NCI-H82 treated with DMSO at 0.1 percent for 48 hours (cell line): Measurements from ENCODE around the gene SYTL3.
A peak's percentile ranks its signal among the peaks of the same experiment; 100 is the strongest.
"Not testable (repeated sequence)": the region's sequence is repeated elsewhere in the genome, so short reads cannot be mapped to it uniquely, and the experiment has no call there.

Experiments used
- DNase-seq: peaks from one replicate; lab custom pipeline; 2025; ENCODE audit not compliant: unreplicated experiment; lab: John Stamatoyannopoulos, UW

Gene SYTL3

DNA sequence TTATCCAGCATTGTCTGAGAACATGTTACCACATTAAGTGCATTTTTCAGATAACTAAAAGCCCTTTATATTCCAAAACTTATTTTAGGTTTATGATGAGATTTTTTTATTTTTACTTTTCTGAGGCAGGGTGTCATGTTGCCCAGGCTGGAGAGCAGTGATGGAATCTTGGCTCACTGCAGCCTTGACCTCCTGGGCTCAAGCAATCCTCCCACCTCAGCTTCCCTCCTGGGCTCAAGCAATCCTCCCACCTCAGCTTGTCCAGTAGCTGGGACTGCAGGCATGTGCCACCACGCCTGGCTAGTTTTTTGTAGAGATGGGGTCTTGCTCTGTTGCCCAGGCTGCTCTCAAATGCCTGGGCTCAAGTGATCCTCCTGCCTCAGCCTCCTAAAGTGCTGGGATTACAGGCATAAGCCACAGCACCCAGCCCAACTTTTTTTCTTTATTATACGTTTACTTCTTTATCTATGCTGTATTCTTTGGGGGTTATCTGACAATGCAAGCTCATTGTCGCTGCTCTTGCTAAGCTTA is 11.5 kb upstream of the SYTL3 start:
- no peak for DNase-seq

DNA sequence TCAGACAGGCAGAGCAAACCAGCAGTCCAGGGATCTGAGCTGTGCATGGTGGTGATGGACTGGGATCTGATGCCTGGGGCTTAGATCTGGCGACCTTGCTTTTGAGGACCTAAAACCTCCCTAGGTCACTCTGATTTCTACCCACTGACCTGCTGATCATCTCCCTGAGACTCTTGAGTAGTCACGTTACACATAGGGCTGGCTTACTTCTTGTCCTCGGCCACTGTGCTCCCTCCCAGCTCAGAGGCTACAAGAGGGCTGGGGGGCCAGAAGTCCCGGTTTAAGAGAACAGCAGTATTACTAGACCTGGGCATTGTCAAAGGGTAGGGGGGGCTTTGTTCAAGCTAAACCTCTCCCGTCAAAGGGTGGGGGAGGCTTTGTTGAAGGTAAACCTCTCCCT is 10.8 kb upstream of the SYTL3 start:
- DNase-seq: no peak

DNA sequence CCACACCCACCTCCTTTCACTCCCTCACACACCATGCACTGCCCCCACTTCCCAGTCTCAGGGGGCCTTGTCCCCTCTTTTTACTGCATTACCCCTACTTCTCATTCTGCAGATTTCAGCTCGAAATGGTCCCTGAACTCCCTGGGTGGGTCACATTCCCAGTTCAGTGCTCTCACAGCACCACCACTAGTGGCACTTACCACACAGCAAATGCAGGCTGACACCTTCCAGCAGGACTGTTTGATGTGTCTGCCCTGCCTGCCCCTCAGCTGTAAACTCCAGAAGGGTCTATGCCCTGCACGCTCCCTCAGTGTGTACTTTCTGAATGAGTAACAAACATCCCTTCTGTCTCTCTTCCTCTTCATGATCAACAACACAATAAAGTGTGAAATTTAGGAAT is 9.3 kb upstream of the SYTL3 start:
- no peak for DNase-seq

DNA sequence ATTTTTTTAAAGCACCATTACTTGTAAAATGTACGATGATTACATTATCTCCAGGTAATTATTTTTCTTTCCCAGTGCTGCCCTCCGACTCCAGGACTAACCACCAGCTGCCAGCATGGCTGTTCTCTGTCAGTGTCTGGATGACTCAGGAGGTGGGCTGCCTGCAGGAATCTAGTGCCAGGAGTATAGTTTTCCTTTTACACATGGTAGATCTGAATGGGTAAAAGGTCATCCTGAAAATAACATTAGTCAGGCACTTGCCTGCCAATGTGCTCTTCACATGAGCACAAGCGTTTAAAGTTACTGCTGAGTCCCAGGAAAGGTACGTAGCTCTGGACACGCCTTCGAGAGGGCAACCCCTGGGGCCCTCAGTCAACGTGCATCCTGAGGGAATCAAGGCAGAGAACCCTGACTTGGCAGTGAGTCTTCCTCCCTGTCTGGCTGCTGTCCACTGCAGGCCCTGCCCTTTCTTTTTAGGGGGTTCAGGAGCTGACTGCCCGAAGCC is 7.7 kb upstream of the SYTL3 start:
- peak; percentile 84 for DNase-seq

DNA sequence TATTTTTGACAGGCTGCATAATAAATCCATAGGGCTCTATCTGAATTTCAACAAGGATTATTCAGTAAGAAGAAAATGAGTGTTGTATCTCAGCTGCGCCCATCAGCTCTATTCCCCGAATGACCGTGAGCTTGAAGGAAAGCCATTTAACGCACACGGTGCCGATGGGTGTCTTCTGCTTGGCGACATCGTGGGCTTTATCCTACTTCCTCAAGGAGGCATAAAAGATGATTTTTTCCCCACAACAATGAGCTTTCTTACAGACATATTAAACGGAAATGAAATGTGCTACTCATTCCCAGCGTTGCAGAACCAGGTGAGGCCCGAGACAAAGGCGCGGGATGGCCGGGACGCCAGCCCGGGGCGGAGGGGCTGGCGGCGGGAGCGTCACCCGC is 6.0 kb upstream of the SYTL3 start:
- no peak for DNase-seq

DNA sequence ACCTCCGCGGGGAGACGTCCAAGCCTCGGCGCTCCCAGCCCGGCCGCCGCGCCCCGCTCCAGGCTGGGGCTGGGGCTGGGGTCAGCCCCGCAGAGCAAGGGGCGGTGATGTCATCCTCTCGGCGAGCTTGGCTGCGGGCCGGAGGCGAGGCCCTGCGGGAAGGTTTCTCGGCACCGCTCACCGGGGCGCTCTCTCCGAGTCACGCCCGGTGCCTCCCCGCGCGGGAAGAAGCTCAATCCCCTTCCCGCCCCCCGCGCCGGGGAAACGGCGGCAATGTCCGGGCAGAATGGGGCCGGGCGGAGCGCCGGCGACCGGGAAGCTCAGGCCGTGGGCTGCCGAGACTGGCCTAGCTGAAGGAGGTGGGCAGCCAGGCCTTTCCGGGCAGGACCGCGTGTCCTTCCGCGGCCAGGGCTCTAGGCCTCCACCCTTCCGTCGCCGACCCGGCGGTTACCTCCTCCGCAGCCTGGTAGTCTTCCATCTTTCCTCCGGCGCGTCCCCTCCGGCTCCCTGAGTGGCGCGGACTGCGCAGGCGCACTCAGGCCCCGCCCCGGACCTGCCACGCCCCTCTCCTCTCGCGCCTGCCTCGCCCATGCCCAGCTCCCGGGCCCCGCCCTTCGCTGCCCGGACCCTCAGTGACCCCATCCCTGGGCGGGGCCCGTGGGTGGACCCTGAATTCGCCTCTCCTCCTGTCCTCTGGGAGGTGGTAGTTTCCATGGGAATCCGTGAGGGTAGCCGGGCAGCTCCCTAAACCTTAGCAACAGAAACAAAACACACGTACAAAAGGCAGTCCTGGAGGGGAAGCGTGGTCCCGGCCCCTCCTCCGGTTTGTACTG is 5.4 kb upstream of the SYTL3 start, which contains the start of gene DYNLT1:
DYNLT1 (minus strand) TSS at position 513 of the 833 bp plus-strand sequence; CDS start at position 478, 35 bp downstream.
- peak; percentile 84 for DNase-seq

DNA sequence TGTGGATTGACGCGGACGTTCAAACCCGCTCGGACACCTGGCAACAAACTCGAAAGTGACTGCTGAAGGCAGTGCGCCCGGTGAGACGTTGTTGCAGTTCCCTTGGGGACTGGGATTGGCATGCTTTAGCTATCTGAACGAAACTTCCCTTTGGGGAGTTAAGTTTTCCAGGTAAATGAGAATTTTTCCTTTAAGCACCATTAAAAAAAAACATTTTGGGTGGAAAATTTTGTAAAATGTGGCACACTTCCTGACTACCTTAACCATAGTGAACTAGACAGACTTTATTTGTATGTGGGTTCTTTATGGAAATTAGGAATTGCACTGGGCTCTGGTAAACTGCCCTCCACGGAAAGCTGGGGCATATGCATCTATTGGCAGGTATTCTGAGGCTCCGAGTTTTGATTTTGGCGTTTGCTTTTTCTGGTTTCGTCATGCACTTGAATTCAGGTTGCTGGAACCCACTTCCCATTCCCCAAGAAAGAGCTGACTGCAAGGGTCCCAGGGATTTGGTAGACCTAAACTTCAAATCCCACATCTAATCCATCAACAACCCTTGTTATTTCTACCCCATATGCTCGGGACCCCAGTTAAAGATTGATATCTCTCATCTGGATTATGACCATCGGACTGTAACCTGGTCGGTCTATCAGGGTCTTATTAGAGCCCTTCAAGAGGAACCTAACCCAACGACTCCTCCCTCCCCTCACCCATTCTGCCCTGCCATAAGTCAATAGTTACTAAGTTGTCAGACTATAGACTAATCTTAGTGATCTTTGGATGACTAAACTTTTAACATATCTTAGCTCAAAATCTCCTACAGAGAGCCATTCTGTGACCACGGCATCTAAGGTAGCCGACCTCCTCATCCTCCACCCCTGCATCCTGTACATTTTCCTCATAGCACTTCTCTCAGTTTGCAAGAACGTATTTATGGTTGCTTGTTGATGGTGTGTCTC is 4.5 kb upstream of the SYTL3 start:
- no peak for DNase-seq

DNA sequence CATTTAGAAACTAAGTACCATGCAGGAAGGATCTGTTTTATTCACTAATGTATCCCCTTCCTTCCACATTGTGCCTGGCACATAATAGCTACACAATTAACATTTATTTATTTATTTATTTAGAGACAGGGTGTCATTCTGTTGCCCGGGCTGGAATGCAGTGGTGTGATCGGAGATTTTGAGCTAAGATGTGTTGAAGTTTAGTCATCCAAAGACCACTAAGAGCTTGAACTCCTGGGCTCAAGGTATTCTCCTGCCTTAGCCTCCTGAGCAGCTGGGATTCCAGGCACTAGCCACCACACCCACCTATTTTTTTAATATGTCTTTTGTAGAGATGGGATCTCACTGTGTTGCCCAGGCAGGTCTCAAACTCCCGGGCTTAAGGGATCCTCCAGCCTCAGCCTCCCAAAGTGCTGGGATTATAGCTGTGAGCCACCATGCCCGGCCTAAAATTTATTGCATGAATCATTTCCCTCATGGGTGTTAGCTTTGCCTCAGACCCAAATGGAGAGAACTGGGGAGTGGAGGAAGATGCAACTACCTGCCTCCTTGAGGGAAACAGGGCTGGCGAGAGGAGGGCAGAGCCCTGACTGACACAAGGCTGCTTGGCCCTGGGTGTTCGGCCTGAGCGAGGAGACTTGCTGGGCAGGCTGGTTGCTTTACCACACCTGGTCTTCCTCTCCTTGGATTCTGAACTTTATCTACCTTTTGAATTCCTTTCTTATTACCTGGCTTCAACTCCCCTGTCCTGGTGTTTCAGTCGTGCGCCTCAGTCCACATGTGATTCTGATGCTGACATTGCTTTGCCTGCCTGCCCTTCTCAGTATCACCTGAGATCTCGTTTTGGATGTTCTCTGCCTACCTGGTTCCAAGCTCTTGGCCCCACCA is 3.6 kb upstream of the SYTL3 start:
- no peak for DNase-seq

DNA sequence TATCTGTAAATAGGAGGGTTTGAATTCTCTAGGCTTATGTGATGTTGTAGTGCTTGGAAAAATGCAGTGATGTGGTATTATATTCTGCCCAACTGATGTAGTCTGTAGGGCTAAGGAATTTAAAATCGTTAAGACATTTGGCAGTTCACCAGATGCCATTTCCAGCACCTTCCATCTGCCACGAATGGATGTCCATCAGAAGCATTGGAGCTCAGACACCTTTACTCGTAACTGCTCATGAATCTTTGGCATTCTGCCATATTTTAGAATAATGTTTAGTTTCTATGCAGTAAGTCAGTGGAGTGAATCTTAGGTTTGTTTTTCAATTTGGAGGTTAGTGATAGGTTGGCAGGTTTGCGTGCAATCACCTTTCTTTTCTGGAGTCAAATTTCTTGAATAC is 2.4 kb upstream of the SYTL3 start:
- DNase-seq: no peak

DNA sequence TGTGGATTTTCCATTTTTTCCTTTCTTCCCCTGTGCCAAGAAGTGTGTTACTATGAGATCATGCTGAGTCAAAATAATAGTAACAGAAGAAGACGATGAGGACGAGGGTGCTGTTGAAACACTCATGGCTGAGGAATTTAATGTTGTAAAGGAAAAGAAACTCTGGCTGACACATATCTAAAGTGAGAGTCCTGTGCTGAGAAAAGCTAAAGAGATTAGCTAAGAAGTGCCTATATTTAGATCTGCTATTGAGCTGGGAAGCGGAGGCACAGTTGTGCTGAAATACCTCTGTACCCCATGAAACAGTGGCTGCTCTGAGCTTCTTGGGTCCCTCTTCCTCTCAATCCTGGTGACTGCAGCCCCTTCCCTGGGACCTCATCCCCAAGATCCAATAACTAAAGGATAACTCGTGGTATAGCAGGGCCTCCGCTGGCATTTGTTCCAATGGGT is 1.1 kb upstream of the SYTL3 start:
- no peak for DNase-seq

DNA sequence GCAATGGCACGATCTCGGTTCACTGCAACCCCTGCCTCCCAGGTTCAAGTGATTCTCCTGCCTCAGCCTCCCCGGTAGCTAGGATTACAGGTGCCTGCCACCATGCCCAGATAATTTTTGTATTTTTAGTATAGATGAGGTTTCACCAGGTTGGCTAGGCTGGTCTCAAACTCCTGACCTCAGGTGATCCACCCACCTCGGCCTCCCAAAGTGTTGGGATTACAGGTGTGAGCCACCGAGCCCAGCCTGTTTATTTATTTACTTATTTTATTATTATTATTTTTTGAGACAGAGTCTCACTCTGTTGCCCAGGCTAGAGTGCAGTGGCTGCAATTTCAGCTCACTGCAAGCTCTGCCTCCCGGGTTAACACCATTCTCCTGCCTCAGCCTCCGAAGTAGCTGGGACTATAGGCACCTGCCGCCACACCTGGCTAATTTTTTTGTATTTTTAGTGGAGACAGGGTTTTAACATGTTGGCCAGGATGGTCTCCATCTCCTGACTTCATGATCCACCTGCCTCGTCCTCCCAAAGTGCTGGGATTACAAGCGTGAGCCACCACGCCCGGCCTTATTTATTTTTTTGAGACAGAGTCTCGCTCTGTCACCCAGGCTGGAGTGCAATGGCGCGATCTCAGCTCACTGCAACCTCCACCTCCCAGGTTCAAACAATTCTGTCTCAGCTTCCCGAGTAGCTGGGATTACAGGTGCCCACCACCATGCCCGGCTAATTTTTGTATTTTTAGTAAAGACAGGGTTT is 2.3 kb downstream of the SYTL3 start:
- not testable (repeated sequence) for DNase-seq

DNA sequence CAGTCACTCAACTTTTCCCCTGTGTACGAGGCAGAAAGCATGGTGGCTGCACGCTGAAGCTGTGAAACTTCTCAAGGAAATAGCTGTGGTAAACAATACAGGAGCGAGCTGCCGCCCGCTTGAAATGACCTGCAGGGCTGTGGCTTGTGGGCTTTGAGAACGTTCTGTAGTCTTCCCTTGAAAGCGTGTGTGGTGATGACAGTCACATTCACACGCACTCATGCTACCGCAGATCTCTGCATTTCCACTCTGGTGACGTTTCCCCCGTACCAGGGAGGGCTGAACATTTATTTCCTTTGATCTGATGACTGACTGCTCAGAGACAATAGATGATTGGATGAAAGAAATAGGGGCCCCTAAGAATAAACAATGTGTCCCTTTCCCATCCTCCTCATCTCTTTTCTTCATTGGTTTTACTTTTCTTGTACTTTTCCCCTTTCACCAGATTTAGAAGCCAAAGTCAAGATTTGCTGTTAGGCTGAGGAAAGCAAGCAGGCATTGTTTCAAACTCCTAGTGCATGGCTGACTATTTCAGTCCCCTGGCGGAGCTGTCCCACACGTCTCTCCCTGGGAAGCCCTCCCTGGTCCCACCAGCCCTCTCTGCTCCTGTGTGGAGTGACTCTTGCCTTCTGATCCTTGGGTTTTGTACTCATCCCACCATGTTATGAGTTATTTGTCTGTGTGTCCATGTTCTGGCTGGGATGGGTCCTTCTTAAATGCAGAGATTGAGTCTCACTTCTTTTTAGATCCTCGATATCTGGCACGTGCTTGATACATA is 3.9 kb downstream of the SYTL3 start:
- no peak for DNase-seq

DNA sequence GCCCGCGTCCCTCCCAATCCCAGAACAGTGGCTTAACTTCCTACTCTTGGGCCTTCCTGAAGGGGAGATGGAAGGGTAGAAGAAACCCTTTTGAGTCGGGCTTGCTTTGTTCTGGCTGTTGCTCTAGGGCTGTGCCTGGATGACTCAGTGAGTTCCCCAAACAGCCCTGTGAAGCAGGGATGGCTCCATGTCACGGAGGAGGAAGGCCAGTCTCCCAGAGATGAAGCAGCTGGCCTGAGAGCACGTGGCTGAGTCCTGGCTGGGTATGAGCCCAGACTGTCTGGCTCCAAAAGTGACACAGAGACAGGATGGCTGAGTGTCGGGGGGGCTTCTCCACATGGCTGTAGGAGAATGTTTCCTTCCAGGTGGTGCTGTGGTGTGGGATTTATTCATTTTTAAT is 4.6 kb downstream of the SYTL3 start:
- no peak for DNase-seq

DNA sequence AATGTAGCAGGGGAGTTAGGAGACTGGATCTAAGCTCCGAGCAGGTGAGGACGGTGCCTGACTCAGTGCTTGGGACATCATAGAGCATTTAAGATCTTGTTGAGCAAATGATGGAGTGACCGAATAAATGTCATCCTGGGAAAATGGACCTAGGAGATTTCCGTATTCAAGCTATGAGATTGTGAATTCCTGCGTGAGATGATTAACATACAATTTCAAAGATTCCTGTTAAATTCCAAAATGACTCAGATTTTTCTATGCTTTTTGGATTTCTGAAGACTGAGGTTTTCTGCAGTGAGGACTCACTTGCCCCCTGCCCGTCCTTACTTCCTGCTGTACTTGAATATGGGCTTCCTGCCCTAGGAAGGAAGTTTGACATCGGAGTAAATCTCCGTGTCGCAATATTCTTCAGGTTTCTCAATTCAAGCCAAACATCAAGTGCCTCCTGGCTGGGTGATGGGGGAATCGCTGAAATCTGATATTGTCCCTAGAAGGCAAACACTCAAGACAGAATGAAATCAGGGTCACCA is 5.2 kb downstream of the SYTL3 start:
- DNase-seq: no peak

DNA sequence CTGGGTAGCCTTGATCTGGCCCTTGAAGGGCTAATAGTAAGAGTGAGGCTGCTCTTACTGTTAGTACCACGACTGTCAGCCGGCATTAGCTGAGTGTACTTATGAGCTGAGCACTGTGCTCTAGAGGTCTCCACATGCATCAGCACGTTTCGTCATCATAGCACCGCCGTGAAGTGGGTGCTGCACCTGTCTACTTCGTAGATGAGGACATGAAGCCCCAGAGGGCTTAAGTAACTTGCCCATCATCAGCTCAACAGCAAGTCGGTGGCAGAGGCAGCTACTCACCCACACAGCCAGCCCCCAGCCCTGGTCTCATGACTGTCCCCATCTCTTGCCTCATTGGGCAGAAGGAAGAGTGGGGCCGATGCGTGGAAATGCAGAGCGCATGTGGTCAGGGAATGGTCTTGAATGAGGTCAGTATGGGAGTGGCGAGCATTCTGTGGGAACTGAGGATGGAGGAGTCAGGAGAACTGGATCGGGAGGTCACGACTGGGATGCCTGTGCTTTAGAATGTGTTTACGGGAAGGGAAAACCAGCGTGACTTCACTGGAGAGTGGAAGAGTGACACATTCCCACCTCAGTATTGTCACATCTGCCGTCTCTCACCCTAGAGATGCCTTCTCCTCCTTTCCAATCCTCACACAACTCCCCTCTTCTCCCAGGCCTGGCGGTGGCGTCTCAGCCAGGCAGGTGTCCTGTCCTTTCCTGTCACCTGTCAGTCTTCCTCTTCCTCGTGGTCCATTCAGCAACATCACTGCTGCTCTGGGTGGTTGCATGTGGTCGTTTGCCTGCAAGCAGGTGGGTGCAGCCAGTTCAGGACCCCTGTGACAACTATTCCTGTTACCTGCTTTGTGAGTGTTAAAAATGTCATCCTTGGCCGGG is 6.0 kb downstream of the SYTL3 start:
- no peak for DNase-seq

DNA sequence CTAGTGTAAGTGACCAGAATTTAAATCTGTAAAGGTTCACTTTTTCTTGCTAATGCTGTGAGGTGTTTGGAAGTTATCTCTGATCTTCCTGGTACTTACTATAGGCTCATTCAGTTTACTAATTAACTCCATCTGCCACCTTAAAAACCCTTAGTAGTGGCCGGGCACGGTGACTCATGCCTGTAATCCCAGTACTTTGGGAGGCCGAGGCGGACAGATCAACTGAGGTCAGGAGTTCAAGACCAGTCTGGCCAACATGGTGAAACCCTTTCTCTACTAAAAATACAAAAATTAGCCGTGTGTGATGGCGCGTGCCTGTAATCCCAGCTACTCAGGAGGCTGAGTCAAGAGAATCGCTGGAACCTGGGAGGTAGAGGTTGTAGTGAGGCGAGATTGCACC is 7.1 kb downstream of the SYTL3 start:
- peak; percentile 33 for DNase-seq

DNA sequence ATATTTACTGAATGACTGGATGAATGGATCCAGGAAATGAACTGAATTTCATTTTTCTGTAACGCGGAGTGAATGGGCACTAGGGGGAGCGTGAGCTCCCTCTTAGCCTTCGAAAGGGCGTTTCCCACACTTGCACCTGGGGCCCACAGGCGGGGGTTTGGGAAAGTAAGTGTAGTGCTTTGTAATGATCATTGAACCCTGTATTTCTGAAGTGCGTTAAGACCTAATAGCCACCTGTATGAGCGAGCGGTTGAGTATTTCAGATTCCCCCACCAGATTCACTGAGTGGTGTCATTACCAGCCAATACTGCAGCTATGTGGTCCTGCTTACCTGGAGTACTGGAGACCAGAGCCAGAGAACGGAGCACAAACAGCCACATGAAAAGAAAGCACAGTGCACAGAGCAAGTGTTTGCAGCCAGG is 10.5 kb downstream of the SYTL3 start:
- DNase-seq: no peak
